IPS-18c (cell line): ENCODE data around the gene ANKRD44.
"Not testable (repeated sequence)": the region's sequence is repeated elsewhere in the genome, so short reads cannot be mapped to it uniquely, and the experiment has no call there.

ENCODE experiments used
- H3K4me3 ChIP-seq: 2 replicates; pipeline ENCODE4 v1.7.0; 2013; ENCODE audit warnings: low read depth, mild to moderate bottlenecking, low read length, moderate library complexity; ENCODE audit not compliant: insufficient read depth
- H3K9me3 ChIP-seq: one replicate; pipeline ENCODE4 v1.6.1; 2013; ENCODE audit warnings: mild to moderate bottlenecking, low read length, moderate library complexity; ENCODE audit not compliant: control insufficient read depth, insufficient read depth

Gene ANKRD44

GRCh38 chr2:197300139-197300538, 10.4 kb downstream of the ANKRD44 start:
- Histone ChIP-seq H3K4me3 (no peak overlapping the region), H3K9me3 (no peaks in the 10 kb centered on the region)

GRCh38 chr2:197298609-197299008, 12.0 kb downstream of the ANKRD44 start:
- Histone ChIP-seq H3K4me3 (no peak overlapping the region), H3K9me3 (no peaks in the 10 kb centered on the region)

- no peak overlapping the region for H3K4me3 ChIP-seq
Observed at GRCh38 chr2:197297772-197298318, 12.7 kb downstream of the ANKRD44 start.

GRCh38 chr2:197297266-197297665, 13.3 kb downstream of the ANKRD44 start:
- Histone ChIP-seq H3K4me3 (no peak overlapping the region), H3K9me3 (no peaks in the 10 kb centered on the region)

More at GRCh38 chr2:197297772-197298318, 12.7 kb downstream of the ANKRD44 start:
- no peaks in the 10 kb centered on the region for H3K9me3 ChIP-seq

- Histone ChIP-seq H3K4me3 (no peak overlapping the region), H3K9me3 (no peaks in the 10 kb centered on the region)
Observed at GRCh38 chr2:197296835-197297234, 13.7 kb downstream of the ANKRD44 start.

GRCh38 chr2:197294260-197294659, 16.3 kb downstream of the ANKRD44 start:
- H3K4me3 ChIP-seq: no peak overlapping the region
- H3K9me3 ChIP-seq: no peaks in the 10 kb centered on the region

GRCh38 chr2:197293252-197294007, 17.1 kb downstream of the ANKRD44 start:
- Histone ChIP-seq H3K9me3 (no peaks in the 10 kb centered on the region), H3K4me3 (no peak overlapping the region)

- no peaks in the 10 kb centered on the region for H3K9me3 ChIP-seq
- H3K4me3 ChIP-seq: no peak overlapping the region
Observed at GRCh38 chr2:197292619-197293018, 18.0 kb downstream of the ANKRD44 start.

- H3K4me3 ChIP-seq, H3K9me3 ChIP-seq: not testable (repeated sequence)
Observed at GRCh38 chr2:197287596-197287932, 23.0 kb downstream of the ANKRD44 start.

GRCh38 chr2:197286805-197287595, 23.6 kb downstream of the ANKRD44 start:
- Histone ChIP-seq H3K4me3 (no peak overlapping the region), H3K9me3 (no peaks in the 10 kb centered on the region)

- H3K9me3 ChIP-seq: no peaks in the 10 kb centered on the region
- H3K4me3 ChIP-seq: no peak overlapping the region
Observed at GRCh38 chr2:197285361-197285760, 25.2 kb downstream of the ANKRD44 start.

GRCh38 chr2:197284956-197285355, 25.6 kb downstream of the ANKRD44 start:
- H3K4me3 ChIP-seq: no peak overlapping the region
- no peaks in the 10 kb centered on the region for H3K9me3 ChIP-seq

- Histone ChIP-seq H3K4me3 (no peak overlapping the region), H3K9me3 (no peaks in the 10 kb centered on the region)
Observed at GRCh38 chr2:197281421-197281820, 29.2 kb downstream of the ANKRD44 start.

GRCh38 chr2:197280015-197280702, 30.4 kb downstream of the ANKRD44 start:
- Histone ChIP-seq H3K4me3 (no peak overlapping the region), H3K9me3 (no peaks in the 10 kb centered on the region)

GRCh38 chr2:197278799-197279763, 31.5 kb downstream of the ANKRD44 start:
- no peaks in the 10 kb centered on the region for H3K9me3 ChIP-seq
- no peak overlapping the region for H3K4me3 ChIP-seq

GRCh38 chr2:197277794-197278193, 32.8 kb downstream of the ANKRD44 start:
- H3K9me3 ChIP-seq: no peaks in the 10 kb centered on the region
- no peak overlapping the region for H3K4me3 ChIP-seq

GRCh38 chr2:197276156-197276555, 34.4 kb downstream of the ANKRD44 start:
- Histone ChIP-seq H3K4me3 (no peak overlapping the region), H3K9me3 (no peaks in the 10 kb centered on the region)
